ENCODE results near the gene VRK2.
"Not testable (repeated sequence)": the region's sequence is repeated elsewhere in the genome, so short reads cannot be mapped to it uniquely, and the experiment has no call there.

The VRK2 gene

GRCh38 chr2:58145769-58146168, 99.2 kb downstream of the VRK2 start:
- not testable (repeated sequence) for H3K18ac ChIP-seq (ENCODE audit: low read length); H3K14ac ChIP-seq (ENCODE audit: low read length); H3K4me3 ChIP-seq (ENCODE audit: low read depth, low read length); H3K4ac ChIP-seq (ENCODE audit: low read depth, low read length); H3K36me3 ChIP-seq (ENCODE audit: control insufficient read depth in 1 of 2, insufficient read depth in 2 of 2, low read length in 2 of 2); H2BK5ac ChIP-seq (ENCODE audit: low read depth, low read length, poor library complexity); H2BK120ac ChIP-seq (ENCODE audit: insufficient read depth, low read length, poor library complexity); H3K79me1 ChIP-seq (ENCODE audit: low read length); H2AFZ ChIP-seq (ENCODE audit: insufficient read depth, low read length, poor library complexity); H2BK12ac ChIP-seq (ENCODE audit: low read length); H2AK5ac ChIP-seq (ENCODE audit: low read length); H4K91ac ChIP-seq (ENCODE audit: low read depth, low read length); H3K27me3 ChIP-seq (ENCODE audit: insufficient read depth, low read length); H4K12ac ChIP-seq (ENCODE audit: low read depth, low read length); H3K27ac ChIP-seq (ENCODE audit: low read depth, low read length); H3K9me3 ChIP-seq (ENCODE audit: insufficient read depth, low read depth, low read length); H3K9ac ChIP-seq (ENCODE audit: low read length); H3K23ac ChIP-seq (ENCODE audit: low read length); H3K4me2 ChIP-seq (ENCODE audit: low read length); H3K79me2 ChIP-seq (ENCODE audit: control insufficient read depth, insufficient read depth, low read length, poor library complexity); H4K8ac ChIP-seq (ENCODE audit: low read depth, low read length); H3K4me1 ChIP-seq (ENCODE audit: control insufficient read depth in 1 of 2, insufficient read depth in 2 of 2, low read length in 2 of 2); DNase-seq
- WGBS (ENCODE audit: extremely low coverage, insufficient coverage, insufficient read length) = no CpG with 5 or more reads among the region's 6 CpGs

- peak in 1 of 2 donors; percentile 39 for DNase-seq
- H2BK12ac ChIP-seq (ENCODE audit: low read length) = no peak overlapping the region
- no peak overlapping the region for H2BK5ac ChIP-seq (ENCODE audit: low read depth, low read length, poor library complexity)
- no peak overlapping the region for H2AFZ ChIP-seq (ENCODE audit: insufficient read depth, low read length, poor library complexity)
- H3K9me3 ChIP-seq (ENCODE audit: insufficient read depth, low read depth, low read length) = no peaks in the 10 kb centered on the region
- H3K27ac ChIP-seq (ENCODE audit: low read depth, low read length) = no peak overlapping the region
- H3K27me3 ChIP-seq (ENCODE audit: insufficient read depth, low read length) = no peaks in the 10 kb centered on the region
- H4K91ac ChIP-seq (ENCODE audit: low read depth, low read length) = no peak overlapping the region
- H2AK5ac ChIP-seq (ENCODE audit: low read length) = no peak overlapping the region
- H3K79me1 ChIP-seq (ENCODE audit: low read length) = no peaks in the 10 kb centered on the region
- H4K8ac ChIP-seq (ENCODE audit: low read depth, low read length) = no peak overlapping the region
- H4K12ac ChIP-seq (ENCODE audit: low read depth, low read length) = no peak overlapping the region
- no peak overlapping the region for H3K14ac ChIP-seq (ENCODE audit: low read length)
- H3K36me3 ChIP-seq (ENCODE audit: control insufficient read depth in 1 of 2, insufficient read depth in 2 of 2, low read length in 2 of 2) = no peaks in the 10 kb centered on the region
- H3K79me2 ChIP-seq (ENCODE audit: control insufficient read depth, insufficient read depth, low read length, poor library complexity) = no peaks in the 10 kb centered on the region
- H3K4me2 ChIP-seq (ENCODE audit: low read length) = no peak overlapping the region
- no peak overlapping the region for H3K9ac ChIP-seq (ENCODE audit: low read length)
- no peak overlapping the region for H3K23ac ChIP-seq (ENCODE audit: low read length)
- H3K18ac ChIP-seq (ENCODE audit: low read length) = no peak overlapping the region
- H3K4ac ChIP-seq (ENCODE audit: low read depth, low read length) = no peak overlapping the region
- no peak overlapping the region for H3K4me3 ChIP-seq (ENCODE audit: low read depth, low read length)
- H2BK120ac ChIP-seq (ENCODE audit: insufficient read depth, low read length, poor library complexity) = no peak overlapping the region
- no peaks in the 10 kb centered on the region for H3K4me1 ChIP-seq (ENCODE audit: control insufficient read depth in 1 of 2, insufficient read depth in 2 of 2, low read length in 2 of 2)
- no CpG with 5 or more reads among the region's 1 CpG for WGBS (ENCODE audit: extremely low coverage, insufficient coverage, insufficient read length)
These were observed 100.1 kb downstream of the VRK2 start for GRCh38 chr2:58146707-58147106.

- DNase-seq = no peak
- Histone ChIP-seq H2AK5ac (ENCODE audit: low read length) (no peak overlapping the region), H3K27me3 (ENCODE audit: insufficient read depth, low read length) (no peaks in the 10 kb centered on the region), H3K4me2 (ENCODE audit: low read length) (no peak overlapping the region), H3K27ac (ENCODE audit: low read depth, low read length) (no peak overlapping the region), H4K8ac (ENCODE audit: low read depth, low read length) (no peak overlapping the region), H3K18ac (ENCODE audit: low read length) (no peak overlapping the region), H3K4ac (ENCODE audit: low read depth, low read length) (no peak overlapping the region), H2BK5ac (ENCODE audit: low read depth, low read length, poor library complexity) (no peak overlapping the region), H3K79me1 (ENCODE audit: low read length) (no peaks in the 10 kb centered on the region), H3K9ac (ENCODE audit: low read length) (no peak overlapping the region), H2BK120ac (ENCODE audit: insufficient read depth, low read length, poor library complexity) (no peak overlapping the region), H2AFZ (ENCODE audit: insufficient read depth, low read length, poor library complexity) (no peak overlapping the region), H3K14ac (ENCODE audit: low read length) (no peak overlapping the region), H3K79me2 (ENCODE audit: control insufficient read depth, insufficient read depth, low read length, poor library complexity) (no peaks in the 10 kb centered on the region), H3K36me3 (ENCODE audit: control insufficient read depth in 1 of 2, insufficient read depth in 2 of 2, low read length in 2 of 2) (peaks cover 0 to 2% of the 10 kb centered on the region in 2 experiments), H3K9me3 (ENCODE audit: insufficient read depth, low read depth, low read length) (no peaks in the 10 kb centered on the region), H3K4me3 (ENCODE audit: low read depth, low read length) (no peak overlapping the region), H4K12ac (ENCODE audit: low read depth, low read length) (no peak overlapping the region), H2BK12ac (ENCODE audit: low read length) (no peak overlapping the region), H4K91ac (ENCODE audit: low read depth, low read length) (no peak overlapping the region), H3K4me1 (ENCODE audit: control insufficient read depth in 1 of 2, insufficient read depth in 2 of 2, low read length in 2 of 2) (no peaks in the 10 kb centered on the region), H3K23ac (ENCODE audit: low read length) (no peak overlapping the region)
- WGBS (ENCODE audit: extremely low coverage, insufficient coverage, insufficient read length) = no CpG with 5 or more reads among the region's 7 CpGs
These were observed 108.7 kb downstream of the VRK2 start for GRCh38 chr2:58155160-58155778.

- no peaks in the 10 kb centered on the region for H3K79me1 ChIP-seq (ENCODE audit: low read length)
- H3K4ac ChIP-seq (ENCODE audit: low read depth, low read length) = no peak overlapping the region
- no peak overlapping the region for H3K4me3 ChIP-seq (ENCODE audit: low read depth, low read length)
- H2AK5ac ChIP-seq (ENCODE audit: low read length) = no peak overlapping the region
- no peaks in the 10 kb centered on the region for H3K79me2 ChIP-seq (ENCODE audit: control insufficient read depth, insufficient read depth, low read length, poor library complexity)
- no peak overlapping the region for H3K9ac ChIP-seq (ENCODE audit: low read length)
- H4K12ac ChIP-seq (ENCODE audit: low read depth, low read length) = no peak overlapping the region
- H3K4me2 ChIP-seq (ENCODE audit: low read length) = no peak overlapping the region
- no peak overlapping the region for H4K8ac ChIP-seq (ENCODE audit: low read depth, low read length)
- H3K27me3 ChIP-seq (ENCODE audit: insufficient read depth, low read length) = no peaks in the 10 kb centered on the region
- H3K14ac ChIP-seq (ENCODE audit: low read length) = no peak overlapping the region
- H3K36me3 ChIP-seq (ENCODE audit: control insufficient read depth in 1 of 2, insufficient read depth in 2 of 2, low read length in 2 of 2) = peaks cover 0 to 2% of the 10 kb centered on the region in 2 experiments
- H3K4me1 ChIP-seq (ENCODE audit: control insufficient read depth in 1 of 2, insufficient read depth in 2 of 2, low read length in 2 of 2) = no peaks in the 10 kb centered on the region
- no peak overlapping the region for H3K27ac ChIP-seq (ENCODE audit: low read depth, low read length)
- H3K23ac ChIP-seq (ENCODE audit: low read length) = no peak overlapping the region
- no peak overlapping the region for H2AFZ ChIP-seq (ENCODE audit: insufficient read depth, low read length, poor library complexity)
- no peak for DNase-seq
- no peaks in the 10 kb centered on the region for H3K9me3 ChIP-seq (ENCODE audit: insufficient read depth, low read depth, low read length)
- H2BK120ac ChIP-seq (ENCODE audit: insufficient read depth, low read length, poor library complexity) = no peak overlapping the region
- H2BK5ac ChIP-seq (ENCODE audit: low read depth, low read length, poor library complexity) = no peak overlapping the region
- H4K91ac ChIP-seq (ENCODE audit: low read depth, low read length) = no peak overlapping the region
- H3K18ac ChIP-seq (ENCODE audit: low read length) = no peak overlapping the region
- H2BK12ac ChIP-seq (ENCODE audit: low read length) = no peak overlapping the region
These were observed 110.2 kb downstream of the VRK2 start for GRCh38 chr2:58156780-58157179.

Data from trophoblast cell (in vitro differentiated cells and primary cell).